GM23248 (cell line): ENCODE results near the gene HIP1.
"Not testable (repeated sequence)": the region's sequence is repeated elsewhere in the genome, so short reads cannot be mapped to it uniquely, and the experiment has no call there.

Experiments used
- EZH2 ChIP-seq: fragments of 200-600 bp; sonication (generic); IDR thresholded peaks from 2 replicates; pipeline ENCODE4 v1.6.1; 2018; ENCODE audit warnings: antibody characterized with exemption, mild to moderate bottlenecking; ENCODE audit not compliant: insufficient read depth, poor library complexity, severe bottlenecking
- EZH2phosphoT487 ChIP-seq: fragments of 200-600 bp; sonication (generic); IDR thresholded peaks from 2 replicates; pipeline ENCODE4 v1.6.1; 2018; ENCODE audit warnings: antibody characterized with exemption, moderate library complexity, mild to moderate bottlenecking, low read depth; ENCODE audit not compliant: insufficient read depth

DNA sequence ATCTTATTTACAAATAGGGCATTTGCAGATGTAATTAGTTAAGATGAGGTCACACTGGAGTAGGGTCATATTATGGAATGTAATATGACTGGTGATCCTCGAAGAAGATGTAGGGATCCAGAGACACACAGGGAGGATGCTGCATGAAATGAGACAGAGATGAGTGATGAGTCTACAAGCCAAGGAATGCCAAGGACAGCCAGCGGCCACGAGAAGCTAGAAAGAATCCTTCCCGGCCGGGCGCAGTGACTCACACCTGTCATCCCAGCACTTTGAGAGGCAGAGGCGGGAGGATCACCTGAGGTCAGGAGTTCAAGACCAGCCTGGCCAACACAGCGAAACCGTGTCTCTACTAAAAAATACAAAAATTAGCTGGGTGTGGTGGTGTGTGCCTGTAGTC lies 135.9 kb downstream of the HIP1 start:
- not testable (repeated sequence) for TF ChIP-seq EZH2phosphoT487, EZH2
